Measurements from ENCODE around the gene SYTL3.

GRCh38 chr6:158761746-158762145, 111.9 kb downstream of the SYTL3 start:
- TF ChIP-seq CTCF (IDR thresholded peaks at IDR 0.05; ENCODE audit: low read depth, low read length, poor library complexity, severe bottlenecking) (no peak), EZH2phosphoT487 (IDR thresholded peaks at IDR 0.05; ENCODE audit: borderline replicate concordance, low read length) (no peak)

Measured in DOHH2 (cell line).